ENCODE results near the gene LOXHD1.

DNA sequence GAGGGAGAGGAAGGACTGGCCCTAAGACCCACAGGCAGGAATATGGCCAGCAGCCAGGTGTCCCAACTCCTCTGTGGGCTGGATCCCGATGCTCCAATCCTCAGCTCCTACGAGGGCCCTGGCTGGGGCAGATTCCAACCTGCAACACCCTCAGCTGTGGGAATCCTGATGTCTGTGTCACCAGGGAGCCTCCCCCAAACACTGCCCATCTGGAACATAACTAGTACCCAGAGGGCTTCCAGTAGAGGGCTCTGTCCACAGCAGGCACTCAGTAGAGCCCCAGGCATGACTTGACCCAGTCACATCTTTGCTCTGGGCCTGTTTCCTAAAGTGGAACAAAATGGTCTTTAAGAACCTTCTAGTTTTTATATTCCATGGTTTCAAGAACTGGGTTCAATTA is 20.6 kb upstream of the LOXHD1 start:
- TF ChIP-seq POLR2A (IDR thresholded peaks at IDR 0.05) = no peak
- TF ChIP-seq, protein P1, sequence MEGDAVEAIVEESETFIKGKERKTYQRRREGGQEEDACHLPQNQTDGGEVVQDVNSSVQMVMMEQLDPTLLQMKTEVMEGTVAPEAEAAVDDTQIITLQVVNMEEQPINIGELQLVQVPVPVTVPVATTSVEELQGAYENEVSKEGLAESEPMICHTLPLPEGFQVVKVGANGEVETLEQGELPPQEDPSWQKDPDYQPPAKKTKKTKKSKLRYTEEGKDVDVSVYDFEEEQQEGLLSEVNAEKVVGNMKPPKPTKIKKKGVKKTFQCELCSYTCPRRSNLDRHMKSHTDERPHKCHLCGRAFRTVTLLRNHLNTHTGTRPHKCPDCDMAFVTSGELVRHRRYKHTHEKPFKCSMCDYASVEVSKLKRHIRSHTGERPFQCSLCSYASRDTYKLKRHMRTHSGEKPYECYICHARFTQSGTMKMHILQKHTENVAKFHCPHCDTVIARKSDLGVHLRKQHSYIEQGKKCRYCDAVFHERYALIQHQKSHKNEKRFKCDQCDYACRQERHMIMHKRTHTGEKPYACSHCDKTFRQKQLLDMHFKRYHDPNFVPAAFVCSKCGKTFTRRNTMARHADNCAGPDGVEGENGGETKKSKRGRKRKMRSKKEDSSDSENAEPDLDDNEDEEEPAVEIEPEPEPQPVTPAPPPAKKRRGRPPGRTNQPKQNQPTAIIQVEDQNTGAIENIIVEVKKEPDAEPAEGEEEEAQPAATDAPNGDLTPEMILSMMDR (IDR thresholded peaks at IDR 0.05) = no peak

Data from testis (tissue), 2 donors.